K562 (cell line): ENCODE data around the gene GABARAP. TPM values are rescaled to one million over a fixed set of nuclear protein-coding genes. Genes with fewer than 3 reads are reported as not detected.

Source experiments
- ATAC-seq: fragments of 200-7000 bp; cut with Tn5 transposase; 3 replicates; pipeline ENCODE4 v1.9.1; 2020; ENCODE audit warnings: moderate library complexity
- BruUV-seq: library from RNA; stranded (reverse); fragments of 400-500 nt; replicated peaks from 2 replicates; lab custom pipeline; 2021; lab: Mats Ljungman, UMichigan
- CTCF ChIA-PET: fragments of 300-600 bp; formaldehyde crosslinking; extraction: SDS; loops from one replicate; lab custom pipeline; 2021; ENCODE audit warnings: low intra/inter-chr PET ratio; lab: Yijun Ruan, JAX
- POLR2A ChIA-PET: fragments of 300-600, 350-650 bp; sonication (Branson Sonifier 250); formaldehyde crosslinking; extraction: SDS; loops from one replicate; lab custom pipeline; 2021; ENCODE audit warnings: antibody characterized with exemption, inconsistent platforms; lab: Yijun Ruan, JAX
- DNase-seq, 4 experiments: peaks; one replicate each; pipeline versions ENCODE4 v3.0.0 to v3.0.0-alpha.2; 2011 to 2018; ENCODE audit warnings: low spot score in 3 of 4, mixed read lengths in 3 of 4; ENCODE audit errors: extremely low read depth in 1 of 4
- FAIRE-seq: peaks from 2 replicates; lab custom pipeline; 2011; peaks lifted over from hg19 to GRCh38; lab: Jason Lieb, UNC
- H2AFZ ChIP-seq: 2 replicates; pipeline ENCODE4 v1.6.0; 2011; ENCODE audit warnings: low read depth, low read length, control low read depth, inconsistent platforms
- H3K27ac ChIP-seq: fragments of 200-600 bp; 3 replicates; pipeline ENCODE4 v1.8.0; 2011; ENCODE audit warnings: low read depth, mild to moderate bottlenecking, control low read depth, inconsistent platforms, low read length, moderate library complexity, mixed read lengths; ENCODE audit errors: extremely low read depth
- H3K27me3 ChIP-seq, 2 experiments: fragments of 300-600 bp in 1 of 2; 2 replicates in 1 of 2; 3 replicates in 1 of 2; pipeline versions ENCODE4 v1.6.0 to v1.8.0; 2011; ENCODE audit warnings: inconsistent platforms in 2 of 2, low read length in 2 of 2, mild to moderate bottlenecking in 1 of 2, mixed read lengths in 1 of 2, moderate library complexity in 1 of 2; ENCODE audit not compliant: control insufficient read depth in 2 of 2, insufficient read depth in 2 of 2
- H3K36me3 ChIP-seq: fragments of 300-600 bp; 3 replicates; pipeline ENCODE4 v1.8.0; 2011; ENCODE audit warnings: mild to moderate bottlenecking, low read length, inconsistent platforms; ENCODE audit not compliant: control insufficient read depth, insufficient read depth
- H3K4me1 ChIP-seq, 2 experiments: fragments of 200-600 bp in 1 of 2; replicated peaks in 1 of 2; 2 replicates in 1 of 2; 3 replicates in 1 of 2; pipeline versions ENCODE4 v1.5.1 to v1.8.0; 2011; ENCODE audit warnings: inconsistent platforms in 2 of 2, low read length in 2 of 2, mild to moderate bottlenecking in 1 of 2, mixed read lengths in 1 of 2, moderate library complexity in 1 of 2; ENCODE audit not compliant: control insufficient read depth in 2 of 2, insufficient read depth in 2 of 2
- H3K4me2 ChIP-seq: 2 replicates; pipeline ENCODE4 v1.6.1; 2011; ENCODE audit warnings: low read length, control low read depth, inconsistent platforms, mixed read lengths; ENCODE audit not compliant: insufficient read depth
- H3K4me3 ChIP-seq: fragments of 200-600 bp; sonication (generic), shearing (Covaris generic); 2 replicates; pipeline ENCODE4 v1.5.1; 2016; ENCODE audit warnings: control low read depth, inconsistent platforms
- H3K79me2 ChIP-seq: fragments of 200-600 bp; 3 replicates; pipeline ENCODE4 v1.8.0; 2011; ENCODE audit warnings: low read length, inconsistent platforms; ENCODE audit not compliant: control insufficient read depth, insufficient read depth
- H3K9ac ChIP-seq, 2 experiments: 2 replicates each; pipeline versions ENCODE4 v1.6.0 to v1.6.1; 2011; ENCODE audit warnings: low read depth in 2 of 2, low read length in 2 of 2, control low read depth in 1 of 2, inconsistent platforms in 1 of 2, mild to moderate bottlenecking in 1 of 2, mixed read lengths in 1 of 2; ENCODE audit not compliant: insufficient read depth in 1 of 2
- H3K9me1 ChIP-seq: one replicate; pipeline ENCODE4 v1.6.0; 2011; ENCODE audit warnings: inconsistent platforms, mild to moderate bottlenecking, low read length, moderate library complexity; ENCODE audit not compliant: control insufficient read depth, insufficient read depth
- H3K9me3 ChIP-seq: replicated peaks from 2 replicates; pipeline ENCODE4 v1.5.1; 2011; ENCODE audit warnings: low read depth, low read length, inconsistent platforms; ENCODE audit not compliant: control insufficient read depth, insufficient read depth
- H4K20me1 ChIP-seq: replicated peaks from 2 replicates; pipeline ENCODE4 v1.6.1; 2011; ENCODE audit warnings: low read length, inconsistent platforms, mixed read lengths; ENCODE audit not compliant: control insufficient read depth, insufficient read depth
- AFF1 ChIP-seq, 2 experiments: fragments of 450-650 bp; IDR thresholded peaks; 2 replicates each; pipeline ENCODE4 v1.6.1; 2018; ENCODE audit warnings: mild to moderate bottlenecking in 2 of 2, low read depth in 1 of 2; ENCODE audit not compliant: partially characterized antibody in 2 of 2
- CHD4 ChIP-seq: fragments of 200-600 bp; sonication (generic); IDR thresholded peaks from 3 replicates; pipeline ENCODE4 v1.6.1; 2012; ENCODE audit warnings: low read depth, mild to moderate bottlenecking, mixed read lengths, low read length, inconsistent platforms; ENCODE audit not compliant: insufficient read depth, insufficient replicate concordance, poor library complexity, severe bottlenecking
- DMBX1 ChIP-seq: fragments of 250-450 bp; sonication (Bioruptor Pico); IDR thresholded peaks from 2 replicates; pipeline ENCODE4 v1.8.0; 2022; ENCODE audit warnings: inconsistent platforms, mild to moderate bottlenecking, moderate library complexity, borderline replicate concordance
- HSF4 ChIP-seq: fragments of 250-450 bp; sonication (Bioruptor Pico); IDR thresholded peaks from 2 replicates; pipeline ENCODE4 v2.1.2; 2022; ENCODE audit warnings: mild to moderate bottlenecking, moderate library complexity, borderline replicate concordance
- TFE3 ChIP-seq: fragments of 450-650 bp; formaldehyde crosslinking; IDR thresholded peaks from 2 replicates; pipeline ENCODE4 v1.4.0; 2020; ENCODE audit warnings: mild to moderate bottlenecking, mixed read lengths
- ZNF124 ChIP-seq: sonication (generic); formaldehyde crosslinking; IDR thresholded peaks from 2 replicates; pipeline ENCODE4 v1.8.1; 2022; ENCODE audit warnings: missing genetic modification reagents
- ZNF778 ChIP-seq: fragments of 450-650 bp; formaldehyde crosslinking; IDR thresholded peaks from 2 replicates; pipeline ENCODE4 v1.4.0; 2020; ENCODE audit warnings: mild to moderate bottlenecking, moderate library complexity
- WGBS: fragments of 100-300 bp; shearing (Covaris generic); methylation state at CpG from one replicate; pipeline ENCODE4 v1.1.6; 2016; ENCODE audit warnings: low coverage, mixed read lengths; ENCODE audit not compliant: insufficient coverage; ENCODE audit errors: missing lambda C conversion rate; 5-methylcytosine and 5-hydroxymethylcytosine counted together
- in situ Hi-C: fragments of 300-500 bp; cut with MboI; formaldehyde crosslinking; loops from 4 replicates; pipeline ENCODE4 v1.15.0; 2018; ENCODE audit warnings: inconsistent platforms, mixed read lengths
- intact Hi-C: fragments of 100-400 bp; cut with micrococcal nuclease; formaldehyde crosslinking; loops from 2 replicates; pipeline ENCODE4 v1.14.2; 2022
- polyA plus RNA-seq, 8 experiments: library from polyadenylated mRNA; depleted of rRNA in 4 of 8; stranded (reverse) in 5 of 8; unstranded in 3 of 8; fragments of >200 nt; fragmentation: Nextera tagmentation in 2 of 8; fragmentation: Illumina TruSeq in 1 of 8; extraction: Ambion mirVana in 2 of 8; extraction: Trizol in 1 of 8; gene quantifications; 2 replicates each; pipeline versions ENCODE4 v1.2.1 to v1.2.3, GENCODE V29; 2011 to 2014; ENCODE audit warnings: inconsistent platforms in 1 of 8, missing spikeins in 1 of 8
- total RNA-seq, 7 experiments: library from RNA; depleted of rRNA in 6 of 7; stranded (reverse); fragments of >200 nt in 6 of 7; fragmentation: Illumina TruSeq in 2 of 7; extraction: Trizol in 2 of 7; gene quantifications; 2 replicates each; pipeline versions ENCODE4 v1.2.1 to v1.2.3, GENCODE V29; 2011 to 2021; ENCODE audit warnings: low replicate concordance in 1 of 7

The GABARAP gene
- total and polyA plus RNA-seq, 9 of the 15 experiments (the other 6 are each of a cell fraction or from before 2014, with no cell fraction given): 47.5 to 373 (median 152) TPM

GRCh38 chr17:7203391-7203790, 38.9 kb downstream of the GABARAP start (continued):
- TF ChIP-seq TFE3 (CRISPR knock-in tag): no peak

- no peak overlapping the region for H3K4me3 ChIP-seq
- no peak overlapping the region for H2AFZ ChIP-seq
- FAIRE-seq: no peak
- no TSS peak for BruUV-seq
- H4K20me1 ChIP-seq: no peaks in the 10 kb centered on the region
- H3K27ac ChIP-seq: no peak overlapping the region
- H3K79me2 ChIP-seq: no peaks in the 10 kb centered on the region
- ChIA-PET CTCF (no interaction called here), POLR2A (no interaction called here)
- DNase-seq: no peak
- intact Hi-C loops: no loop called here
- no peaks in the 10 kb centered on the region for H3K9me3 ChIP-seq
- in situ Hi-C loops: no loop called here
- peaks cover 3% of the 10 kb centered on the region for H3K9me1 ChIP-seq
- peak overlapping the region in 1 of 2 experiments; percentile 45; a peak in 1 of 4 replicates for H3K9ac ChIP-seq
- H3K4me2 ChIP-seq: no peak overlapping the region
- 83% methylated on average over 20 of the region's 22 CpGs for WGBS
- H3K4me1 ChIP-seq: no peaks in the 10 kb centered on the region; a peak in 2 of 5 replicates
- H3K27me3 ChIP-seq: no peaks in the 10 kb centered on the region
- no peak for ATAC-seq
- peaks cover 20% of the 10 kb centered on the region; the same call in 1 of the 3 replicates for H3K36me3 ChIP-seq
- TF ChIP-seq AFF1 (IDR thresholded peaks at IDR 0.05; ENCODE audit: low read depth in 1 of 2, partially characterized antibody in 2 of 2) (no peak), ZNF778 (CRISPR knock-in tag) (no peak), HSF4 (CRISPR knock-in tag) (no peak), ZNF124 (CRISPR knock-in tag) (no peak), CHD4 (no peak), DMBX1 (no peak)
These were observed 45.4 kb downstream of the GABARAP start for GRCh38 chr17:7196651-7197401.
